HEK293 (cell line): Measurements from ENCODE around the gene PDE4B.

ENCODE experiments used
- CTCF ChIA-PET: fragments of 350-600 bp; formaldehyde crosslinking; extraction: SDS; loops from one replicate; lab custom pipeline; 2021; ENCODE audit warnings: antibody characterized with exemption; lab: Yijun Ruan, JAX
- POLR2A ChIA-PET: fragments of 300-600 bp; formaldehyde crosslinking; extraction: SDS; loops from one replicate; lab custom pipeline; 2020; ENCODE audit warnings: antibody characterized with exemption, inconsistent platforms; lab: Yijun Ruan, JAX
- H3K27ac ChIP-seq: fragments of 200-500 bp; sonication (Bioruptor generic); 2 replicates; pipeline ENCODE4 v1.5.1; 2014; ENCODE audit warnings: low read depth, low read length, control low read depth, inconsistent platforms; ENCODE audit errors: extremely low read depth
- H3K36me3 ChIP-seq, 2 experiments: fragments of 200-500 bp in 1 of 2; sonication (Bioruptor generic) in 1 of 2; 1 replicate in 1 of 2; 2 replicates in 1 of 2; pipeline ENCODE4 v1.5.1; 2014 to 2017; ENCODE audit warnings: inconsistent platforms in 2 of 2, low read length in 2 of 2; ENCODE audit not compliant: control insufficient read depth in 2 of 2, insufficient read depth in 1 of 2
- H3K4me1 ChIP-seq: fragments of 200-500 bp; sonication (Bioruptor generic); 2 replicates; pipeline ENCODE4 v1.5.1; 2014; ENCODE audit warnings: mild to moderate bottlenecking, low read length, inconsistent platforms; ENCODE audit not compliant: control insufficient read depth, insufficient read depth
- H3K4me3 ChIP-seq: 2 replicates; pipeline ENCODE4 v1.5.1; 2011; ENCODE audit warnings: low read depth, mild to moderate bottlenecking, control low read depth, low read length, moderate library complexity
- H3K9me3 ChIP-seq: fragments of 200-500 bp; sonication (Bioruptor generic); 2 replicates; pipeline ENCODE4 v1.5.1; 2014; ENCODE audit warnings: low read depth, low read length, inconsistent platforms; ENCODE audit not compliant: control insufficient read depth, insufficient read depth
- BCL6B ChIP-seq: fragments of 450-650 bp; formaldehyde crosslinking; IDR thresholded peaks from 2 replicates; pipeline ENCODE4 v1.5.1; 2017; ENCODE audit warnings: missing biosample characterization, missing genetic modification characterization
- HOXD13 ChIP-seq: sonication (generic); formaldehyde crosslinking; IDR thresholded peaks from 2 replicates; pipeline ENCODE4 v1.8.0; 2022; ENCODE audit warnings: missing genetic modification reagents, borderline replicate concordance
- KLF17 ChIP-seq: fragments of 450-650 bp; formaldehyde crosslinking; IDR thresholded peaks from 2 replicates; pipeline ENCODE4 v1.5.1; 2016; ENCODE audit warnings: missing biosample characterization, missing genetic modification characterization
- PATZ1 ChIP-seq: fragments of 450-650 bp; formaldehyde crosslinking; IDR thresholded peaks from 2 replicates; pipeline ENCODE4 v1.5.1; 2016; ENCODE audit warnings: missing biosample characterization, missing genetic modification characterization
- SETDB1 ChIP-seq: IDR thresholded peaks from one replicate; pipeline ENCODE4 v1.6.1; 2017; ENCODE audit warnings: mild to moderate bottlenecking, low read length, moderate library complexity, mixed read lengths; ENCODE audit not compliant: insufficient read length
- ZIC2 ChIP-seq: fragments of 450-650 bp; formaldehyde crosslinking; IDR thresholded peaks from 2 replicates; pipeline ENCODE4 v1.5.1; 2016; ENCODE audit warnings: missing biosample characterization, missing genetic modification characterization
- ZNF211 ChIP-seq: fragments of 450-650 bp; formaldehyde crosslinking; IDR thresholded peaks from 2 replicates; pipeline ENCODE4 v1.5.1; 2016; ENCODE audit warnings: low read depth, missing biosample characterization, missing genetic modification characterization
- ZNF311 ChIP-seq: fragments of 450-650 bp; formaldehyde crosslinking; IDR thresholded peaks from 2 replicates; pipeline ENCODE4 v1.5.1; 2017; ENCODE audit warnings: missing biosample characterization, missing genetic modification characterization, borderline replicate concordance
- ZNF433 ChIP-seq: fragments of 450-650 bp; formaldehyde crosslinking; IDR thresholded peaks from 2 replicates; pipeline ENCODE4 v1.5.1; 2016; ENCODE audit warnings: missing biosample characterization, missing genetic modification characterization, low read depth
- ZNF518A ChIP-seq: fragments of 450-650 bp; formaldehyde crosslinking; conservative IDR thresholded peaks from 2 replicates; pipeline ENCODE4 v1.5.1; 2016; ENCODE audit warnings: low read depth, missing biosample characterization, missing genetic modification characterization
- ZNF596 ChIP-seq: fragments of 450-650 bp; IDR thresholded peaks from 2 replicates; pipeline ENCODE4 v1.5.0; 2018; ENCODE audit warnings: missing biosample characterization, mild to moderate bottlenecking, missing genetic modification characterization, moderate library complexity
- ZNF660 ChIP-seq: fragments of 450-650 bp; IDR thresholded peaks from 2 replicates; pipeline ENCODE4 v1.5.1; 2018; ENCODE audit warnings: missing biosample characterization, mild to moderate bottlenecking, missing genetic modification characterization
- ZNF670 ChIP-seq: fragments of 450-650 bp; formaldehyde crosslinking; IDR thresholded peaks from 2 replicates; pipeline ENCODE4 v1.5.1; 2016; ENCODE audit warnings: missing biosample characterization, missing genetic modification characterization, low read depth
- ZNF704 ChIP-seq: fragments of 450-650 bp; formaldehyde crosslinking; IDR thresholded peaks from 2 replicates; pipeline ENCODE4 v1.5.1; 2016; ENCODE audit warnings: missing biosample characterization, missing genetic modification characterization
- ZSCAN30 ChIP-seq: fragments of 450-650 bp; IDR thresholded peaks from 2 replicates; pipeline ENCODE4 v1.5.1; 2018; ENCODE audit warnings: missing biosample characterization, mild to moderate bottlenecking, missing genetic modification characterization, moderate library complexity

The PDE4B gene

GRCh38 chr1:66214901-66215300 lies 422.2 kb downstream of the PDE4B start:
- Histone ChIP-seq H3K27ac (no peak overlapping the region), H3K9me3 (no peaks in the 10 kb centered on the region), H3K4me1 (no peaks in the 10 kb centered on the region), H3K36me3 (no peaks in the 10 kb centered on the region), H3K4me3 (no peak overlapping the region)
- no peak for TF ChIP-seq ZNF518A (tag by site-specific recombination)
- no peak for TF ChIP-seq PATZ1 (tag by site-specific recombination)
- no peak for TF ChIP-seq ZIC2 (tag by site-specific recombination)
- no peak for TF ChIP-seq ZSCAN30
- no peak for TF ChIP-seq ZNF211 (tag by site-specific recombination)
- no peak for TF ChIP-seq KLF17 (tag by site-specific recombination)
- no peak for TF ChIP-seq ZNF311
- TF ChIP-seq ZNF670 (tag by site-specific recombination), result no peak
- CTCF ChIA-PET, result no interaction called here
- POLR2A ChIA-PET, result no interaction called here

- H3K9me3 ChIP-seq, result no peaks in the 10 kb centered on the region
- H3K4me1 ChIP-seq, result no peaks in the 10 kb centered on the region
- CTCF ChIA-PET, result interaction anchor here (0.7 to 2.0 kb wide), 3 partner anchors 25 to 290 kb away, joined by 3 to 10 read pairs (median 3); no protein-coding TSS in a partner anchor
- no peak overlapping the region for H3K27ac ChIP-seq
- TF ChIP-seq SETDB1, result no peak
- H3K4me3 ChIP-seq, result no peak overlapping the region
- POLR2A ChIA-PET, result no interaction called here
- no peaks in the 10 kb centered on the region for H3K36me3 ChIP-seq
Measured at GRCh38 chr1:66217021-66217420, 424.3 kb downstream of the PDE4B start.

GRCh38 chr1:66217561-66217960 lies 424.9 kb downstream of the PDE4B start:
- Histone ChIP-seq H3K36me3 (no peaks in the 10 kb centered on the region), H3K27ac (no peak overlapping the region), H3K4me3 (no peak overlapping the region), H3K9me3 (no peaks in the 10 kb centered on the region), H3K4me1 (no peaks in the 10 kb centered on the region)
- ChIA-PET CTCF (interaction anchor here (0.7 to 2.0 kb wide), 3 partner anchors 24 to 258 kb away, joined by 3 to 10 read pairs (median 5); no protein-coding TSS in a partner anchor), POLR2A (no interaction called here)
- TF ChIP-seq ZNF596 (tag by site-specific recombination) (no peak), ZNF704 (tag by site-specific recombination) (no peak), ZNF660 (tag by site-specific recombination) (no peak), HOXD13 (no peak), BCL6B (tag by site-specific recombination) (no peak), ZNF433 (tag by site-specific recombination) (no peak)
